ENCODE measurements around the gene TTF1.

TTF1 gene

DNA sequence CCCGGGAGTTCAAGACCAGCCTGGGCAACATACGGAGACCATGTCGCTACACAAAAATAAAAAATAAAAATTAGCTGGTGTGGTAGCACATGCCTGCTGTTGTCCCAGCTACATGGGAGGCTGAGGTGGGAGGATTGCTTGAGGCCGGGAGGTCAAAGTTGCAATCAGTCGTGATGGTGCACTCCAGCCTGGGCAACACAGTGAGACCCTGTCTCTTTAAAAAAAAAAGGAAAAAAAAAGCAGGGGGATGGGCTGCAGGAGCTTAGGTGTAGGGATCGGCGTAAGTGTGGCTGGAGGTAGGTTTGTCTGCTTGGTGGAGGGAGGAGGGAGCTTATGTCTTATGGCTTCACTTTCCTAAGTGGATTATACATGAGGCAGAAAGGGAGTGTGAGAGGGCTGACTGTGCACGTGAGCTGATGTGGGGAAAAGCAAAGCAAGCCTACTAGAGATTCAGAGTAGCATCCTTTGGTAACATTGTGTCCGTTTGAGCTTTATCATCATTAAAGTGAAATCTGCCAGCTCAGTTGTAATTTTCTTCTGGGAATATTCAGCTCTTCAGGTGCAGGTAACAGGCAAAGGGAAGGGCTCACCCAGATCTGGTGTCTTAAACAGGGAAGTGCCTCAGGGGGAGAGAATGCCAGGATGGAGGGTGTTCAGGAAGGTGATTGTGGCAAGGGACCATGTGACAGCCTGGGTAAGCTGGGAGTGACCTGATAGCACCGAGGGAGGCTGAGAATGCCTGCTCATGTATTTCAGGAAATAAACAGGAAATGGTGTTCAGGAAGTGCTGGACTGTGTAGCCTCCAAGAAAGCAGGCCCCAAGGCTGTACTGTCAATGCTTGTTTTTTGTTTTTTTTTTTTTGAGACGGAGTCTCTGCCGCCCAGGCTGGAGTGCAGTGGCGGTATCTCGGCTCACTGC is 34.2 kb downstream of the TTF1 start:
- Mint-ChIP-seq H3K4me3 (peak overlapping the region; percentile 48), H3K9me3 (no peaks in the 10 kb centered on the region), H3K4me1 (peaks cover 9% of the 10 kb centered on the region), H3K27me3 (no peaks in the 10 kb centered on the region), H3K36me3 (ENCODE audit: insufficient read depth) (peaks cover 13% of the 10 kb centered on the region), H3K27ac (ENCODE audit: low read depth) (peak overlapping the region; percentile 39)
- peak; percentile 24 for ATAC-seq (replicated peaks; ENCODE audit: extremely low read depth, poor library complexity, severe bottlenecking)
- DNase-seq (ENCODE audit: low spot score in 2 of 2) = no peak

DNA sequence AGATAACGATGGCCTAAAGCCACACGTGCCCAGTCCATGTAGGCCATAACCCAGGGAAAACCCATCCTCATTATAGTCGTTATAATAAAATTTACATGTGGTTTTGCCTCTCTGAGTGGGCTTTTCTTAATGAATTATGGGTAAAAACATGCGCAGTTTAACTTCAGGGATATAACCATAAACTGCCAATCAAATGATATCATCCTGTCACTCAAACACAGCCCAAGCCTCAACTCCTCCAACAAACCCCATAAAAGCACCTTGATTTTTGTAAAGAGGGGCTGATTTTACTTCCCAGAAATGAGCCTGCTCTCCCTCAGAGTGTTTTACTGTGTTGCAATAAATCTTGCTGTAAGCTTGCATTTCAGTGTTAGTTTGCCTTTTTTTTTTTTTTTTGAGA is 36.0 kb downstream of the TTF1 start:
- Mint-ChIP-seq H3K9me3 (no peaks in the 10 kb centered on the region), H3K27me3 (no peaks in the 10 kb centered on the region), H3K36me3 (ENCODE audit: insufficient read depth) (peaks cover 2% of the 10 kb centered on the region), H3K4me3 (no peak overlapping the region), H3K27ac (ENCODE audit: low read depth) (no peak overlapping the region), H3K4me1 (peaks cover 9% of the 10 kb centered on the region)
- DNase-seq (ENCODE audit: low spot score in 2 of 2) (no peak), ATAC-seq (replicated peaks; ENCODE audit: extremely low read depth, poor library complexity, severe bottlenecking) (no peak)

DNA sequence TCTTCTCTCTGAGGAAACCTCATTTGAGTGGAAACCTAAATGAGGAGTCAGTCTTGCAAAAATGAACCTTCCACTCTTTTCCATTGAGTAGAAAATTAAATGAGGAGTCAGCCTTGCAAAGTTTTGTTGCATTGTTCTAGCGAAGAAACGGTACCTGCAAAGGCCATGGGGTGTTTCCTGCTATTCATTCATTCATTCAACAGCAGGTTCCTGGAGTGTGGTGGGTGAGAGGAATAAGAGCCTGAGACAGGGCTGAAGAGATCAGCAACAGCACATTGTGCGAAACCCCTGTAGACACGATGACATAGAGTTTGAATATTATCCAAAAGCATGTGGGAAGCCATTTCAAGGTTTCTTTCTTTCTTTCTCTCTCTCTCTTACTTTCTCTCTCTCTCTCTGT is 37.2 kb downstream of the TTF1 start:
- ATAC-seq (replicated peaks; ENCODE audit: extremely low read depth, poor library complexity, severe bottlenecking) = no peak
- no peaks in the 10 kb centered on the region for H3K9me3 Mint-ChIP-seq
- peaks cover 9% of the 10 kb centered on the region for H3K4me1 Mint-ChIP-seq
- no peak overlapping the region for H3K27ac Mint-ChIP-seq (ENCODE audit: low read depth)
- no peak for DNase-seq (ENCODE audit: low spot score in 2 of 2)
- peaks cover 1% of the 10 kb centered on the region for H3K36me3 Mint-ChIP-seq (ENCODE audit: insufficient read depth)
- H3K4me3 Mint-ChIP-seq = no peak overlapping the region
- H3K27me3 Mint-ChIP-seq = no peaks in the 10 kb centered on the region

DNA sequence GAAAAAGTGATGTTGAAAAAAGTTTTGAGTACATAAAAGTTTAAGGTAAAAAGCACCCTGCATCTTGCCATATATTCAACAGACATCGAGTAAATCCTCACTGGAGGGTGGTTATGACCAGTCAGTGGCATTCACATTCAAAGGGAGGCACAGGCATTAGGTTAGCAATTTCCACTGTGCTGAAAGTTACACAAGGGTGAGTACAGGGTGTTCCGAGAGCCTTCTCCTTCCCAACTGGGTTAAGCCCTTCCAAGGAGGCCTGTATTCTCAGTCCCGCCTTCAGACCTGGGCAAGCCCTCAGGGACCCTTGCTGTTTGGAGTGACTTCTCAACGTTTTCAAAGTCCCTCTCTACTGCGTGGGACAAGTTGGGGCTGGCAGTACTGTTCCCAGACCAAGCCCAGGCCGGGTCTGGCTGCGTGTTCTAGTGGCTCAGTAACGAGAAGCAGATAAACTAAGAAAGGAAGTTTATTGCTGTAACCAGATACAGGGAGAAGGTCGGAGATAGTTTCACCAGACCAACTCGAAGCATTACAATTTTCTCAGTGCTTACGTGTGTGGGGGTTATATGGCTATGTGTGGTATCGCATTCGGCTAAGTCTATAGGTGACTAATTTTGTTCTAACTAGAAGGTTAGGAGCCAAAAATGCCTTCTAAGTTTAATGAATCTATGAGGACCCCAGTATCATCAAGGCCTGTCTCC is 38.9 kb downstream of the TTF1 start:
- H3K9me3 Mint-ChIP-seq = no peaks in the 10 kb centered on the region
- no peaks in the 10 kb centered on the region for H3K27me3 Mint-ChIP-seq
- ATAC-seq (replicated peaks; ENCODE audit: extremely low read depth, poor library complexity, severe bottlenecking) (no peak), DNase-seq (ENCODE audit: low spot score in 2 of 2) (no peak)
- H3K27ac Mint-ChIP-seq (ENCODE audit: low read depth) = no peak overlapping the region
- no peak overlapping the region for H3K4me3 Mint-ChIP-seq
- peaks cover 1% of the 10 kb centered on the region for H3K36me3 Mint-ChIP-seq (ENCODE audit: insufficient read depth)
- H3K4me1 Mint-ChIP-seq = peaks cover 7% of the 10 kb centered on the region

DNA sequence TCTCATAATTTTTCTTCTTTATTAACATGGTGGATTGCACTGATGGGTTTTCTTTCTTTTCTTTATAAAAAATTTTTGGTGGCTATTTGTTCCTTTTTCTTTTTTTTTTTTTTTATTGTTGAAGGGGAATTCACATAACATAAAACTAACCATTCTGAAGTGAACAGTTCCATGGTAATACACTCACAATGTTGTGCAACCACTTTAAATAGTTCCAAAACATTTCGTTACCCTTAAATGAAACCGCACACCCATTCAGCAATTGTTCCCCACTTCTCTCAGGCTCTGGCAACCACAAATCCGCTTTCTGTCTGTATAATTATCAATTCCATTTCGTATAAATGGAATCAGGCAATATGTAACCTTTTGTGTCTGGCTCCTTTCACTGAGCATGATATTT is 40.2 kb downstream of the TTF1 start:
- Mint-ChIP-seq H3K36me3 (ENCODE audit: insufficient read depth) (peaks cover 1% of the 10 kb centered on the region), H3K27ac (ENCODE audit: low read depth) (peak overlapping the region; percentile 21), H3K9me3 (no peaks in the 10 kb centered on the region)

DNA sequence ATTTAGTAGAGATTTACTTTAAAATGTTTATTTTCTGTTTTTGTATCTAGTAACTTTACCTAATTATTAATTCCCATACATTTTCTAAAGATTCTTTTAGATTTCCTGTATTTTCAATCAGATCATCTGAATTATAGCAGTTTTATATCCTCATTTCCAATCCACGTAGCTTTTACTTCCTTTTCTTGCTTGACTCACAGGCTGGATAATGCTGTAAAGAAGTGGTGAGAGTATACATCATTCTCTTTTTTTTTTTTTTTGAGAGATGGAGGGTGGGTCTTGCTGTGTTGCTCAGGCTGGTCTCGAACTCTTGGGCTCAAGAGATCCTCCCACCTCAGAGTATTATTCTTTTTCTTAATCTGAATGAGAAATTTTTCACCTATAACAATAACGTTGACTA is 40.7 kb downstream of the TTF1 start:
- H3K36me3 Mint-ChIP-seq (ENCODE audit: insufficient read depth) = peaks cover 1% of the 10 kb centered on the region
- no peak for ATAC-seq (replicated peaks; ENCODE audit: extremely low read depth, poor library complexity, severe bottlenecking)

More for the DNA sequence above, 40.2 kb downstream of the TTF1 start:
- Mint-ChIP-seq H3K4me1 (no peaks in the 10 kb centered on the region), H3K4me3 (no peak overlapping the region), H3K27me3 (no peaks in the 10 kb centered on the region)
- DNase-seq (ENCODE audit: low spot score in 2 of 2) (no peak), ATAC-seq (replicated peaks; ENCODE audit: extremely low read depth, poor library complexity, severe bottlenecking) (no peak)

DNA sequence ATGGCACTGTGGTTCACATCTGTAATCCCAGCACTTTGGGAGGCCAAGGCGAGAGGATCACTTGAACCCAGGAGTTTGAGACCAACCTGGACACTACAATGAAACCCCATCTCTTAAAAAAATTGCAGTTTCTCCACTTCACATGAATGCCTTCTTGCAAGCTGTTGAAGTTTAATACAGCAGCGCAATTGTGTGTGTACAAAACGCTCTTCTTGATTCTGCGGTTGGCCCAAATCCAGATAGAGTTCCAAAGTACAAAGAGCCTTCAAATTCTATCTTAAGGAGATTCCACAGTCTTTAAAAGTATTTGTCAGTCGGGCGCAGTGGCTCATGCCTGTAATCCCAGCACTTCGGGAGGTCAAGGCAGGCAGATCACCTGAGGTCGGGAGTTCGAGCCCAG is 42.6 kb downstream of the TTF1 start:
- Mint-ChIP-seq H3K4me1 (peaks cover 5% of the 10 kb centered on the region), H3K9me3 (no peaks in the 10 kb centered on the region), H3K4me3 (no peak overlapping the region), H3K27me3 (no peaks in the 10 kb centered on the region), H3K36me3 (ENCODE audit: insufficient read depth) (no peaks in the 10 kb centered on the region), H3K27ac (ENCODE audit: low read depth) (no peak overlapping the region)
- DNase-seq (ENCODE audit: low spot score in 2 of 2) (no peak), ATAC-seq (replicated peaks; ENCODE audit: extremely low read depth, poor library complexity, severe bottlenecking) (no peak)

More for the DNA sequence above, 40.7 kb downstream of the TTF1 start:
- no peaks in the 10 kb centered on the region for H3K27me3 Mint-ChIP-seq
- H3K27ac Mint-ChIP-seq (ENCODE audit: low read depth) = no peak overlapping the region
- no peaks in the 10 kb centered on the region for H3K9me3 Mint-ChIP-seq
- DNase-seq (ENCODE audit: low spot score in 2 of 2) = no peak
- no peak overlapping the region for H3K4me3 Mint-ChIP-seq
- no peaks in the 10 kb centered on the region for H3K4me1 Mint-ChIP-seq

DNA sequence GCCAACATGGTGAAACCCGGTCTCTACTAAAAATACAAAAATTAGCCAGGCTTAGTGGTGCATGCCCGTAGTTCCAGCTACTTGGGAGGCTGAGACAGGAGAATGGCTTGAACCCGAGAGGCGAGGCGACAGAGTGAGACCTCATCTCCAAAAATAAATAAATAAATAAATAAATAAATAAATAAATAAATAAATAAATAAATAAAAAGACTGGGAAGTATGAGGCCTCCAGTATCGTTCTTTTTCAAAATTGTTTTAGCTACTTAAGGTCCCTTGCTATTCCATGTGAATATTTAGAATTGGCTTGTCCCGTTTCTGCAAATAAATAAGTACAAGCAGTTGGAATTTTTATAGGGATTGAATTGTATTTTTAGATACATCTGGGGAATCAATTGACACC is 48.9 kb downstream of the TTF1 start:
- no peaks in the 10 kb centered on the region for H3K27me3 Mint-ChIP-seq
- no peak overlapping the region for H3K4me3 Mint-ChIP-seq
- peaks cover 26% of the 10 kb centered on the region for H3K36me3 Mint-ChIP-seq (ENCODE audit: insufficient read depth)
- no peak overlapping the region for H3K27ac Mint-ChIP-seq (ENCODE audit: low read depth)
- no peaks in the 10 kb centered on the region for H3K9me3 Mint-ChIP-seq
- ATAC-seq (replicated peaks; ENCODE audit: extremely low read depth, poor library complexity, severe bottlenecking) (no peak), DNase-seq (ENCODE audit: low spot score in 2 of 2) (no peak)
- H3K4me1 Mint-ChIP-seq = peaks cover 24% of the 10 kb centered on the region

DNA sequence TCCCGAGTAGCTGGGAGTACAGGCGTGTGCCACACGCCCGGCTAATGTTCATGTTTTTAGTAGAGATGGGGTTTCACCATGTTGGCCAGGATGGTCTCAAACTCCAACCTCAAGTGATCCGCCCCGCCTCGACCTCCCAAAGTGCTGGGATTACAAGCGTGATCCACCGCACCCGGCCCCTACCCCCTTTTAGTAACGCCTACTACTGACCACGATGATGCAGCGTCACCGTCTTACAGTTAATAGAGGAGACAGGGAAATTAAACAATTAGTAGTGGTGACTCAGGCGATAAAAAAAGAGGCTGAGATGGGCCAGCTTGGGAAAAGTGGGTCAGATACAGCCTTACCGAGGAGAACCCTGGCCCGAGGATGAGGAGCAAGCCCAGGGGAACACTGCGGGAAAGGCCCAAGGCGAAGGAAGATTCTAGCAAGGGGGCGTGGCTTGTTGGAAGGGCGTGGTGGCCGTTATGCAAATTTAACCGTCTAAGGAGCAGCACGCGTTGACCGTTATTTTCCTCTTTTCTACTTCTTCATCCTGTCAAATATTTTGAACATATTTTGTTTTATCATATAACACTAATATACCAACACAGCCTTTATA is 50.2 kb downstream of the TTF1 start:
- ATAC-seq (replicated peaks; ENCODE audit: extremely low read depth, poor library complexity, severe bottlenecking) (no peak), DNase-seq (ENCODE audit: low spot score in 2 of 2) (no peak)
- no peak overlapping the region for H3K27ac Mint-ChIP-seq (ENCODE audit: low read depth)
- peak overlapping the region; percentile 27 for H3K4me3 Mint-ChIP-seq
- H3K9me3 Mint-ChIP-seq = no peaks in the 10 kb centered on the region
- peaks cover 35% of the 10 kb centered on the region for H3K4me1 Mint-ChIP-seq
- peaks cover 30% of the 10 kb centered on the region for H3K36me3 Mint-ChIP-seq (ENCODE audit: insufficient read depth)
- no peaks in the 10 kb centered on the region for H3K27me3 Mint-ChIP-seq

DNA sequence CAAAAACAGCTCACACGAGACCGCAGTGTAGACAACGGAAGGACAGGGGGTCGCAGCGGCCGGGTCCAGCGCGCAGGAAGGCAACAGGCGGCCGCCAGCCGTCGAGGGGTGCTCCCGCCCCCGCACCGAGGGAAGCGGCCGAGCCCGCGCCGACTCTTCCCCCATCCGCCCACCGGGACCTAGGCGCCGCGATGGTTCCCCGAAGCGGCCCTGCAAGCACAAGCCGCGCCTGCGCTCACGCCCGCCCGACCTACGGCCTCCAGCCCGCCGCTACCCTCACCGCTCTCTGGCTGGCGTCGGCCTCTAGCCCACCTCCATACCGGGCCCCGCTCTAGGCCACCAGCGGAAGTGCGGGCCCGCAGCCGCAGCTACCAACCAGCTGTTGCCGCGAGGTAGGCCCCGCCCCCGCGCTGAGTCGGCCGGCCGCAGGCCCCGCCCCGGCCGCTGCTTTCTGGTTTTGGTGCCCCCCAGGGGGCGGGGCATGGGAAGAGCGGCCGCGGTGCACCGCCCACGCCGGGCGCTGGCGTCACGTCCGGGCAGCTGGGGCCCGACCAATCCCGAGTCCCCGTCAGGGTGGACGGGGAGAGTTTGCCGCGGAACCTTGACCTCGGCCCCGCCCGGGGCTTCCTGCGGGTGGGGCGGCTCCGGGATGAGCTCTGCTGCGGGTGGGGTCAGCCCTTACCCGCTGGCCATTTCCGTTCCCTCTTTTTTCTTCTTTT is 51.8 kb downstream of the TTF1 start, which contains the start of gene SETX:
SETX (minus strand) TSS at position 350 of the 719 bp plus-strand sequence. CDS start 5,558 bp downstream, outside the sequence.
- H3K9me3 Mint-ChIP-seq = no peaks in the 10 kb centered on the region
- H3K36me3 Mint-ChIP-seq (ENCODE audit: insufficient read depth) = peaks cover 36% of the 10 kb centered on the region
- peak within 1 kb of the TSS; percentile 96 for H3K27ac Mint-ChIP-seq (ENCODE audit: low read depth)
- DNase-seq (ENCODE audit: low spot score in 2 of 2) = peak; percentile 75 to 80
- peak; percentile 81 for ATAC-seq (replicated peaks; ENCODE audit: extremely low read depth, poor library complexity, severe bottlenecking)
- H3K4me1 Mint-ChIP-seq = peaks cover 37% of the 10 kb centered on the region
- H3K4me3 Mint-ChIP-seq = peak within 1 kb of the TSS; percentile 91
- no peaks in the 10 kb centered on the region for H3K27me3 Mint-ChIP-seq

DNA sequence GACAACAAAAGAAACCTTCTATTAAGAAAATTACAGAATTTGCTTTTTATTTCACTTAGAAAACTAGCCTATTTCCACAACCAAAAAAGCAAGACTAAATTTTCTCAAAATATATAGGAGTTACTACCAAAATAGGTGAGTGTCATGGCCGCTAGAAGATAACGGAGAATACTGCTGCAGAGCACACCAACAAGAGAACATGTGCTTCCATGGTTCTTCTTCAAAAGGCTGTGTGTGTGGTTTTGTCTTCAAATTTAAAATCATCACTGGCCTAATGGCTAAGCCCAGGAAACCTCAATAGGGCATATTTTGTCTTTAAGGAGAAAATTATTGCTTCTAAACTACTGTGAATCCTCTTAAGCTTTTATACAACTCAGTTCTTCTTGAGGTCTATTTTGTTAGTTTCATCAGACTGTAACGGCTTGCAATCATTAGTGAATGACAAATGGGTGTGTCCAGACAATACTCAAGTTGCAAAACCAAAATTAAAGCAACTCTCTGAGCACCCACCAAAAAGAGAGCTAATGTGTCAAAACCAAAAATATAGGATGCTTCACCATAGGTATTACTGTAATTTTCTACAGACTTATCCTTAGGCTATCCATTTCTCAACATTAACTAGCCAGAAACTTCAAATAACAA is 55.1 kb downstream of the TTF1 start:
- no peaks in the 10 kb centered on the region for H3K9me3 Mint-ChIP-seq
- ATAC-seq (replicated peaks; ENCODE audit: extremely low read depth, poor library complexity, severe bottlenecking) (no peak), DNase-seq (ENCODE audit: low spot score in 2 of 2) (no peak)
- H3K4me3 Mint-ChIP-seq = peak overlapping the region; percentile 91
- no peaks in the 10 kb centered on the region for H3K27me3 Mint-ChIP-seq
- H3K36me3 Mint-ChIP-seq (ENCODE audit: insufficient read depth) = peaks cover 62% of the 10 kb centered on the region
- peaks cover 44% of the 10 kb centered on the region for H3K4me1 Mint-ChIP-seq
- peak overlapping the region; percentile 82 for H3K27ac Mint-ChIP-seq (ENCODE audit: low read depth)

DNA sequence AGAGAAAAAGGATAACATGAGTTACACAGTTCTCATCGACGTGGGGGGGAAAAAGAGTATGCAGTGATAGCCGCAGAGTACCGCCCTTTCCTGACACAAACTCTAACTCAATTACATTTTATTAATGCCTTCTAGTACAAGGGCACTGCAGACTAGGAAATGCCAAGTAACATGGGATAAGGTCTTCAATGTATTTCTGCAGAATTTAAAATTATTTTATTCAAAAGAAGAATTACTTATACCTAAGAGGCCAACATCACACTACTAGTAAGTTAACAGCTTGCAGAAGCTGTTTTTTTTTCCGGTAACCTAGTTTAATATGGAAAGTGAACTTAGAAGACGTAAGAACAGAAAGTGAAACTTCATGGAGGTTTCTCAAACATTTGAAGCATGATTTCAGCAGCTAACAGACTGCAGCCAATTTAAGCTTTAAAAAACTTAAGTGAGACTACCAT is 55.8 kb downstream of the TTF1 start:
- H3K4me3 Mint-ChIP-seq = peak overlapping the region; percentile 91

More for the DNA sequence above, 55.8 kb downstream of the TTF1 start:
- ATAC-seq (replicated peaks; ENCODE audit: extremely low read depth, poor library complexity, severe bottlenecking) = peak; percentile 31
- Mint-ChIP-seq H3K9me3 (no peaks in the 10 kb centered on the region), H3K36me3 (ENCODE audit: insufficient read depth) (peaks cover 68% of the 10 kb centered on the region), H3K4me1 (peaks cover 44% of the 10 kb centered on the region), H3K27me3 (no peaks in the 10 kb centered on the region), H3K27ac (ENCODE audit: low read depth) (peak overlapping the region; percentile 82)
- peak in 1 of 2 donors; percentile 13 for DNase-seq (ENCODE audit: low spot score in 2 of 2)

Measured in central memory CD8-positive, alpha-beta T cell (primary cell).